B cell (primary cell): Measurements from ENCODE around the gene CDYL. TPM values are rescaled to one million over a fixed set of nuclear protein-coding genes. Genes with fewer than 3 reads are reported as not detected.

Experiments used
- ATAC-seq: fragments of 200-7000 bp; cut with Tn5 transposase; one replicate; pipeline ENCODE4 v1.10.0; 2021; ENCODE audit warnings: low read depth, mild to moderate bottlenecking, moderate number of reproducible peaks, moderate library complexity
- CTCF ChIA-PET: fragments of 350-600 bp; sonication (Branson Sonifier 250); formaldehyde crosslinking; loops from one replicate; lab custom pipeline; 2021; ENCODE audit warnings: antibody characterized with exemption, inconsistent platforms; lab: Charles Lee
- POLR2A ChIA-PET: fragments of 350-600 bp; sonication (Branson Sonifier 250); formaldehyde crosslinking; loops from one replicate; lab custom pipeline; 2021; ENCODE audit warnings: antibody characterized with exemption; lab: Charles Lee
- DNase-seq: peaks from one replicate; pipeline ENCODE4 v3.0.0; 2013
- H2AFZ ChIP-seq: 2 replicates; pipeline ENCODE4 v1.6.1; 2012; ENCODE audit warnings: mild to moderate bottlenecking, low read depth, low read length; ENCODE audit not compliant: insufficient read depth, poor library complexity, severe bottlenecking
- H3K27ac ChIP-seq, 2 donors: 1 replicate in 1 of 2; 2 replicates in 1 of 2; pipeline ENCODE4 v1.5.1; 2012 to 2013; ENCODE audit warnings: low read length in 2 of 2, mild to moderate bottlenecking in 2 of 2, moderate library complexity in 1 of 2
- H3K27me3 ChIP-seq, 4 experiments: fragments of 200-600 bp in 1 of 4; sonication (generic) in 1 of 4; replicated peaks in 1 of 4; 1 replicate in 2 of 4; 2 replicates in 2 of 4; pipeline versions ENCODE4 v1.6.1 to v1.7.0; 2013 to 2016; ENCODE audit warnings: low read length in 3 of 4, mild to moderate bottlenecking in 2 of 4, mixed read lengths in 1 of 4, moderate library complexity in 1 of 4; ENCODE audit not compliant: insufficient read depth in 4 of 4, control insufficient read depth in 3 of 4; ENCODE audit errors: control extremely low read depth in 1 of 4
- H3K36me3 ChIP-seq, 2 experiments: replicated peaks in 1 of 2; 1 replicate in 1 of 2; 2 replicates in 1 of 2; pipeline versions ENCODE4 v1.6.1 to v1.7.1; 2013; ENCODE audit warnings: low read length in 1 of 2; ENCODE audit not compliant: insufficient read depth in 2 of 2, control insufficient read depth in 1 of 2; ENCODE audit errors: control extremely low read depth in 1 of 2, extremely low read depth in 1 of 2
- H3K4me1 ChIP-seq, 2 donors: fragments of 200-600 bp in 1 of 2; sonication (generic) in 1 of 2; 1 replicate in 1 of 2; 2 replicates in 1 of 2; pipeline versions ENCODE4 v1.5.1 to v1.6.1; 2013 to 2017; ENCODE audit warnings: low read length in 2 of 2; ENCODE audit not compliant: control insufficient read depth in 2 of 2, insufficient read depth in 2 of 2
- H3K4me2 ChIP-seq: replicated peaks from 2 replicates; pipeline ENCODE3; 2012; ENCODE audit warnings: mild to moderate bottlenecking, low read depth, low read length; ENCODE audit not compliant: poor library complexity, severe bottlenecking
- H3K4me3 ChIP-seq, 5 experiments: fragments of 200-600 bp in 1 of 5; sonication (generic) in 1 of 5; 1 replicate in 3 of 5; 2 replicates in 2 of 5; pipeline versions ENCODE4 v1.5.1 to v1.7.0; 2011 to 2016; ENCODE audit warnings: low read length in 4 of 5, mild to moderate bottlenecking in 4 of 5, low read depth in 2 of 5, control low read depth in 1 of 5, moderate library complexity in 1 of 5; ENCODE audit not compliant: insufficient read depth in 1 of 5; ENCODE audit errors: control extremely low read depth in 1 of 5, extremely low read depth in 1 of 5
- H3K79me2 ChIP-seq: fragments of 200-600 bp; sonication (generic); one replicate; pipeline ENCODE4 v1.6.0; 2016; ENCODE audit warnings: low read length; ENCODE audit not compliant: control insufficient read depth, insufficient read depth
- H3K9ac ChIP-seq: fragments of 200-600 bp; sonication (generic); 2 replicates; pipeline ENCODE4 v1.6.1; 2017; ENCODE audit warnings: mild to moderate bottlenecking, low read length, moderate library complexity
- H3K9me3 ChIP-seq, 3 donors: one replicate each; pipeline versions ENCODE4 v1.6.1 to v1.7.1; 2013; ENCODE audit warnings: low read length in 2 of 3; ENCODE audit not compliant: control insufficient read depth in 2 of 3, insufficient read depth in 1 of 3; ENCODE audit errors: control extremely low read depth in 1 of 3
- H4K20me1 ChIP-seq: 2 replicates; pipeline ENCODE4 v1.6.0; 2012; ENCODE audit warnings: mild to moderate bottlenecking, low read length; ENCODE audit not compliant: insufficient read depth, control insufficient read depth, poor library complexity, severe bottlenecking
- H3K27ac Mint-ChIP-seq: one replicate; pipeline ENCODE4 v1.8.0; 2021; ENCODE audit warnings: mixed read lengths
- H3K27me3 Mint-ChIP-seq: one replicate; pipeline ENCODE4 v1.8.0; 2021; ENCODE audit warnings: mixed read lengths
- H3K4me1 Mint-ChIP-seq: one replicate; pipeline ENCODE4 v1.8.0; 2021; ENCODE audit warnings: mixed read lengths
- H3K4me3 Mint-ChIP-seq: one replicate; pipeline ENCODE4 v1.8.0; 2021; ENCODE audit warnings: mixed read lengths
- H3K9me3 Mint-ChIP-seq: one replicate; pipeline ENCODE4 v1.8.0; 2022; ENCODE audit warnings: mixed read lengths; ENCODE audit not compliant: insufficient read depth
- EZH2 ChIP-seq: IDR thresholded peaks from 2 replicates; pipeline ENCODE4 v1.6.1; 2012; ENCODE audit warnings: borderline replicate concordance, low read depth, mild to moderate bottlenecking, moderate library complexity, low read length; ENCODE audit not compliant: insufficient read depth, poor library complexity, severe bottlenecking
- WGBS: methylation state at CpG from one replicate; pipeline ENCODE4 v1.1.5; 2013; ENCODE audit warnings: missing lambda C conversion rate; ENCODE audit not compliant: insufficient coverage; 5-methylcytosine and 5-hydroxymethylcytosine counted together
- intact Hi-C: fragments of 100-400 bp; cut with micrococcal nuclease; formaldehyde crosslinking; loops from one replicate; pipeline ENCODE4 v1.10.0; 2022
- polyA plus RNA-seq: library from polyadenylated mRNA; depleted of rRNA; stranded (reverse); fragments of >200 nt; gene quantifications from 2 replicates; pipeline ENCODE4 v1.2.3, GENCODE V29; 2012
- total RNA-seq, 2 donors: library from RNA; stranded (reverse); fragments of 120-200 nt in 1 of 2; gene quantifications; 1 replicate in 1 of 2; 2 replicates in 1 of 2; pipeline versions ENCODE4 v1.2.3 to v1.2.4, GENCODE V29; 2013 to 2022
- TF ChIP-seq, protein P1 (sequence below): fragments of 200-600 bp; IDR thresholded peaks from one replicate; pipeline ENCODE4 v1.8.0; 2022; ENCODE audit warnings: antibody characterized with exemption, mild to moderate bottlenecking

CDYL gene
- total and polyA plus RNA-seq, 2 donors (not counting 1 experiment from before 2014, with no cell fraction given): 15.6 to 63.0 TPM

DNA sequence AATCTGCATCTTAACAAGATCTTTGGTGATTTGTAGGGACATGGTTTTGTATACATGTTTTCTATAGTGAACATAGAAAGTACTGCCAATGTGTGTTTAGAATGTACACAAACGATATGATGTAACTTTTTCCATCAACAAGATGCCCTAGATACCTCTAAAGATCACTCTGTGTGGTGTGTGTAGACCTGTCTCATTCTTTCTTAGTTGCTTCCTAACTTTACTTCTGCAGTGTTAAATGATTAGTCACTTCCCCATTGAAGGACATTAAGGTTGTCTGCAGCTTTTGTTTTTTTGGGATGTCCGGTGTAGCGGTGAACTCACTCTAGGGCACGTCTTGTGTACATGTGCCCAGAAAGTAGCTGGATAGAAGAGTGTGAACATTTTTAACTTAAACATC is 35.9 kb downstream of the CDYL start:
- peaks cover 60% of the 10 kb centered on the region for H3K4me1 Mint-ChIP-seq
- no peaks in the 10 kb centered on the region for H3K27me3 ChIP-seq
- TF ChIP-seq, protein P1, sequence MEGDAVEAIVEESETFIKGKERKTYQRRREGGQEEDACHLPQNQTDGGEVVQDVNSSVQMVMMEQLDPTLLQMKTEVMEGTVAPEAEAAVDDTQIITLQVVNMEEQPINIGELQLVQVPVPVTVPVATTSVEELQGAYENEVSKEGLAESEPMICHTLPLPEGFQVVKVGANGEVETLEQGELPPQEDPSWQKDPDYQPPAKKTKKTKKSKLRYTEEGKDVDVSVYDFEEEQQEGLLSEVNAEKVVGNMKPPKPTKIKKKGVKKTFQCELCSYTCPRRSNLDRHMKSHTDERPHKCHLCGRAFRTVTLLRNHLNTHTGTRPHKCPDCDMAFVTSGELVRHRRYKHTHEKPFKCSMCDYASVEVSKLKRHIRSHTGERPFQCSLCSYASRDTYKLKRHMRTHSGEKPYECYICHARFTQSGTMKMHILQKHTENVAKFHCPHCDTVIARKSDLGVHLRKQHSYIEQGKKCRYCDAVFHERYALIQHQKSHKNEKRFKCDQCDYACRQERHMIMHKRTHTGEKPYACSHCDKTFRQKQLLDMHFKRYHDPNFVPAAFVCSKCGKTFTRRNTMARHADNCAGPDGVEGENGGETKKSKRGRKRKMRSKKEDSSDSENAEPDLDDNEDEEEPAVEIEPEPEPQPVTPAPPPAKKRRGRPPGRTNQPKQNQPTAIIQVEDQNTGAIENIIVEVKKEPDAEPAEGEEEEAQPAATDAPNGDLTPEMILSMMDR: no peak
- TF ChIP-seq EZH2: no peak
- H3K9me3 Mint-ChIP-seq: peaks cover 5% of the 10 kb centered on the region
- H3K27ac ChIP-seq: peak overlapping the region in 1 of 2 donors; percentile 5
- peaks cover 0 to under 1% of the 10 kb centered on the region in 2 experiments for H3K36me3 ChIP-seq
- intact Hi-C loops: no loop called here
- H3K9ac ChIP-seq: no peak overlapping the region
- ChIA-PET CTCF (no interaction called here), POLR2A (no interaction called here)
- H3K9me3 ChIP-seq: no peaks in the 10 kb centered on the region
- no CpG with 5 or more reads among the region's 4 CpGs for WGBS
- ATAC-seq (no peak), DNase-seq (no peak)
- H3K27ac Mint-ChIP-seq: peak overlapping the region; percentile 75
- H4K20me1 ChIP-seq: peaks cover 85% of the 10 kb centered on the region
- H3K4me1 ChIP-seq: peaks cover 29 to 33% of the 10 kb centered on the region in 2 donors
- peak overlapping the region; percentile 36 for H3K4me2 ChIP-seq
- no peaks in the 10 kb centered on the region for H3K27me3 Mint-ChIP-seq
- H3K79me2 ChIP-seq: peaks cover 98% of the 10 kb centered on the region
- H3K4me3 ChIP-seq: no peak overlapping the region
- no peak overlapping the region for H2AFZ ChIP-seq
- H3K4me3 Mint-ChIP-seq: peak overlapping the region; percentile 59

DNA sequence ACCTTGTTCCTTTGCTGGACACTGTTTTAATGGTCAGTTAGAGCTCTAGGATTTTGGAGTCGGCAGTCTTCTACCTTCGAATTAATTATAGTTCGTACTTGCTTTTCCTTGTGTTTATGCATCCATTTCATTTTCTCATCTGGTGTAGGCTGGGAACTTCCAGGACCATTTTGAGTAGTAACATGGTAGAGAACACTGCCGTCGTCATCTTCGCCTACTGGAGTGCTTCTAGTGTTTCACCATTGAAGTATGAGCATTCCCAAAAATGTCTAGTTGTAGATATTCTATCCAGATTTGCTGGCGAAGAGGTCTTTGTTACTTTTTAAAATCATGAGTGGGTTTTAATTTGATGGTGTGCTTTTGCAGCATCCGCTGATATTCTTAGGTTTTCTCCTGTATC is 36.9 kb downstream of the CDYL start:
- ATAC-seq (no peak), DNase-seq (no peak)
- Histone ChIP-seq H4K20me1 (peaks cover 85% of the 10 kb centered on the region), H3K79me2 (peaks cover 98% of the 10 kb centered on the region), H3K36me3 (no peaks in the 10 kb centered on the region), H3K4me1 (peaks cover 29 to 33% of the 10 kb centered on the region in 2 donors), H3K4me3 (no peak overlapping the region), H3K4me2 (no peak overlapping the region), H2AFZ (no peak overlapping the region), H3K9me3 (no peaks in the 10 kb centered on the region), H3K27me3 (no peaks in the 10 kb centered on the region), H3K9ac (no peak overlapping the region), H3K27ac (no peak overlapping the region)
- peaks cover 56% of the 10 kb centered on the region for H3K4me1 Mint-ChIP-seq
- H3K9me3 Mint-ChIP-seq: peaks cover 5% of the 10 kb centered on the region
- CTCF ChIA-PET: no interaction called here
- intact Hi-C loops: no loop called here
- POLR2A ChIA-PET: no interaction called here
- TF ChIP-seq EZH2: no peak
- TF ChIP-seq, protein P1: no peak
- no CpG with 5 or more reads among the region's 8 CpGs for WGBS
- H3K27ac Mint-ChIP-seq: no peak overlapping the region
- no peak overlapping the region for H3K4me3 Mint-ChIP-seq
- H3K27me3 Mint-ChIP-seq: no peaks in the 10 kb centered on the region
